Panc1 (cell line): Measurements from ENCODE around the gene USP38. TPM values are rescaled to one million over a fixed set of nuclear protein-coding genes. Genes with fewer than 3 reads are reported as not detected.

ENCODE experiments used
- ATAC-seq: fragments of 200-7000 bp; cut with Tn5 transposase; 2 replicates; pipeline ENCODE4 v1.9.1; 2020; ENCODE audit warnings: mild to moderate bottlenecking, moderate library complexity
- BruUV-seq: library from RNA; stranded (reverse); fragments of 400-500 nt; replicated peaks from 2 replicates; lab custom pipeline; 2021; lab: Mats Ljungman, UMichigan
- CTCF ChIA-PET: fragments of 300-600 bp; sonication (Branson Sonifier 250); formaldehyde crosslinking; loops from one replicate; lab custom pipeline; 2022; ENCODE audit warnings: antibody characterized with exemption; lab: Charles Lee
- POLR2A ChIA-PET: fragments of 300-600 bp; sonication (Branson Sonifier 250); formaldehyde crosslinking; loops from one replicate; lab custom pipeline; 2022; ENCODE audit warnings: antibody characterized with exemption; lab: Charles Lee
- DNase-seq: peaks from one replicate; pipeline ENCODE4 v3.0.0-alpha.2; 2010; ENCODE audit warnings: low read depth, low spot score
- H3K27ac ChIP-seq: 2 replicates; pipeline ENCODE4 v1.5.1; 2011; ENCODE audit warnings: mild to moderate bottlenecking, low read length, inconsistent platforms
- H3K27me3 ChIP-seq: fragments of 200-500 bp; sonication (Bioruptor generic); 2 replicates; pipeline ENCODE4 v1.6.0; 2014; ENCODE audit warnings: low read length, inconsistent platforms; ENCODE audit not compliant: control insufficient read depth, insufficient read depth
- H3K36me3 ChIP-seq: fragments of 200-500 bp; sonication (Bioruptor generic); 2 replicates; pipeline ENCODE4 v1.5.1; 2014; ENCODE audit warnings: inconsistent platforms, mild to moderate bottlenecking, low read length, moderate library complexity; ENCODE audit not compliant: control insufficient read depth, insufficient read depth
- H3K4me1 ChIP-seq: 2 replicates; pipeline ENCODE4 v1.5.1; 2011; ENCODE audit warnings: inconsistent platforms, mild to moderate bottlenecking, low read length, moderate library complexity; ENCODE audit not compliant: control insufficient read depth, insufficient read depth
- H3K4me3 ChIP-seq, 2 experiments: 2 replicates each; pipeline ENCODE4 v1.5.1; 2011 to 2012; ENCODE audit warnings: low read depth in 2 of 2, low read length in 2 of 2, mild to moderate bottlenecking in 2 of 2, inconsistent platforms in 1 of 2, moderate library complexity in 1 of 2
- H3K9me3 ChIP-seq: fragments of 200-500 bp; sonication (Bioruptor generic); 2 replicates; pipeline ENCODE4 v1.5.1; 2014; ENCODE audit warnings: low read depth, mild to moderate bottlenecking, inconsistent platforms, low read length, moderate library complexity; ENCODE audit not compliant: control insufficient read depth, insufficient read depth
- POLR2AphosphoS5 ChIP-seq: IDR thresholded peaks from 2 replicates; pipeline ENCODE4 v1.6.1; 2012; ENCODE audit warnings: mild to moderate bottlenecking, low read depth, low read length, moderate library complexity
- SIN3A ChIP-seq: IDR thresholded peaks from 2 replicates; pipeline ENCODE4 v1.6.1; 2012; ENCODE audit warnings: low read depth, mild to moderate bottlenecking, low read length, moderate library complexity, borderline replicate concordance; ENCODE audit not compliant: insufficient read depth
- TCF7L2 ChIP-seq: IDR thresholded peaks from 2 replicates; pipeline ENCODE4 v1.6.1; 2011; ENCODE audit warnings: mild to moderate bottlenecking, low read depth, low read length, inconsistent platforms
- in situ Hi-C: cut with HindIII; loops from 2 replicates; pipeline ENCODE4 v1.10.0; 2016; ENCODE audit warnings: low sequenced_read_pairs, low pct_unique_long_range_greater_than_20kb
- intact Hi-C: fragments of 100-400 bp; cut with micrococcal nuclease; formaldehyde crosslinking; loops from one replicate; pipeline ENCODE4 v1.10.0; 2022; ENCODE audit not compliant: unreplicated experiment
- total RNA-seq: library from RNA; stranded (reverse); gene quantifications from one replicate; pipeline ENCODE4 v1.2.1, GENCODE V29; 2021; ENCODE audit not compliant: unreplicated experiment
- TF ChIP-seq, protein P1 (sequence below): fragments of 450-650 bp; IDR thresholded peaks from 2 replicates; pipeline ENCODE4 v1.5.1; 2017; ENCODE audit warnings: mild to moderate bottlenecking
- TF ChIP-seq, protein P2 (sequence below), 2 experiments: IDR thresholded peaks; 2 replicates each; pipeline ENCODE4 v1.6.1; 2011 to 2012; ENCODE audit warnings: low read depth in 2 of 2, control low read depth in 1 of 2, low read length in 1 of 2, mild to moderate bottlenecking in 1 of 2, moderate library complexity in 1 of 2; ENCODE audit not compliant: insufficient read depth in 1 of 2

USP38 gene
- total RNA-seq, 1 experiment from 2014 or later, result 11.7 TPM

DNA sequence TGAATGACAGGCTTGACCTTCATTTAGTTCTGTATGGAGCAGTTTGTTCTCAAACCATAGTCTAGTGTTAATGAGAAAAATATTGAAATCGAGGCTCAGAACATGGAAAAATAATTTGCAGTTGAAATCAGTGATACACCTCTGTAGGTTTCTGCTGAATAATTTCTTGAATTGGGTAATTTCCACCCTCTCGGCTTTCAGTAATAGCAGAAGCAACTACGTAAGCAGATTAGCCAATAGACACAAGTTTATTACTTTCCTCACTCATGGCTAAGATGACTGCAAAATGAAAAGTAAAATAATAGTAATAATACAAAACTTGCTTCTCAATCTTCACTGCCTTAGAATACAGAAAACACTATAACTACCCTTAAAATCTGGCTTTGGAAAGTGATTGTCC, 46.0 kb downstream of the USP38 start:
- CTCF ChIA-PET, result no interaction called here
- H3K9me3 ChIP-seq, result no peaks in the 10 kb centered on the region
- no peak for ATAC-seq
- BruUV-seq, result no TSS peak
- intact Hi-C loops (no loop called here), in situ Hi-C loops (no loop called here)
- TF ChIP-seq, protein P1, sequence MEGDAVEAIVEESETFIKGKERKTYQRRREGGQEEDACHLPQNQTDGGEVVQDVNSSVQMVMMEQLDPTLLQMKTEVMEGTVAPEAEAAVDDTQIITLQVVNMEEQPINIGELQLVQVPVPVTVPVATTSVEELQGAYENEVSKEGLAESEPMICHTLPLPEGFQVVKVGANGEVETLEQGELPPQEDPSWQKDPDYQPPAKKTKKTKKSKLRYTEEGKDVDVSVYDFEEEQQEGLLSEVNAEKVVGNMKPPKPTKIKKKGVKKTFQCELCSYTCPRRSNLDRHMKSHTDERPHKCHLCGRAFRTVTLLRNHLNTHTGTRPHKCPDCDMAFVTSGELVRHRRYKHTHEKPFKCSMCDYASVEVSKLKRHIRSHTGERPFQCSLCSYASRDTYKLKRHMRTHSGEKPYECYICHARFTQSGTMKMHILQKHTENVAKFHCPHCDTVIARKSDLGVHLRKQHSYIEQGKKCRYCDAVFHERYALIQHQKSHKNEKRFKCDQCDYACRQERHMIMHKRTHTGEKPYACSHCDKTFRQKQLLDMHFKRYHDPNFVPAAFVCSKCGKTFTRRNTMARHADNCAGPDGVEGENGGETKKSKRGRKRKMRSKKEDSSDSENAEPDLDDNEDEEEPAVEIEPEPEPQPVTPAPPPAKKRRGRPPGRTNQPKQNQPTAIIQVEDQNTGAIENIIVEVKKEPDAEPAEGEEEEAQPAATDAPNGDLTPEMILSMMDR, result no peak
- no peak for TF ChIP-seq POLR2AphosphoS5
- TF ChIP-seq, protein P2, sequence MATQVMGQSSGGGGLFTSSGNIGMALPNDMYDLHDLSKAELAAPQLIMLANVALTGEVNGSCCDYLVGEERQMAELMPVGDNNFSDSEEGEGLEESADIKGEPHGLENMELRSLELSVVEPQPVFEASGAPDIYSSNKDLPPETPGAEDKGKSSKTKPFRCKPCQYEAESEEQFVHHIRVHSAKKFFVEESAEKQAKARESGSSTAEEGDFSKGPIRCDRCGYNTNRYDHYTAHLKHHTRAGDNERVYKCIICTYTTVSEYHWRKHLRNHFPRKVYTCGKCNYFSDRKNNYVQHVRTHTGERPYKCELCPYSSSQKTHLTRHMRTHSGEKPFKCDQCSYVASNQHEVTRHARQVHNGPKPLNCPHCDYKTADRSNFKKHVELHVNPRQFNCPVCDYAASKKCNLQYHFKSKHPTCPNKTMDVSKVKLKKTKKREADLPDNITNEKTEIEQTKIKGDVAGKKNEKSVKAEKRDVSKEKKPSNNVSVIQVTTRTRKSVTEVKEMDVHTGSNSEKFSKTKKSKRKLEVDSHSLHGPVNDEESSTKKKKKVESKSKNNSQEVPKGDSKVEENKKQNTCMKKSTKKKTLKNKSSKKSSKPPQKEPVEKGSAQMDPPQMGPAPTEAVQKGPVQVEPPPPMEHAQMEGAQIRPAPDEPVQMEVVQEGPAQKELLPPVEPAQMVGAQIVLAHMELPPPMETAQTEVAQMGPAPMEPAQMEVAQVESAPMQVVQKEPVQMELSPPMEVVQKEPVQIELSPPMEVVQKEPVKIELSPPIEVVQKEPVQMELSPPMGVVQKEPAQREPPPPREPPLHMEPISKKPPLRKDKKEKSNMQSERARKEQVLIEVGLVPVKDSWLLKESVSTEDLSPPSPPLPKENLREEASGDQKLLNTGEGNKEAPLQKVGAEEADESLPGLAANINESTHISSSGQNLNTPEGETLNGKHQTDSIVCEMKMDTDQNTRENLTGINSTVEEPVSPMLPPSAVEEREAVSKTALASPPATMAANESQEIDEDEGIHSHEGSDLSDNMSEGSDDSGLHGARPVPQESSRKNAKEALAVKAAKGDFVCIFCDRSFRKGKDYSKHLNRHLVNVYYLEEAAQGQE (IDR thresholded peaks at IDR 0.05; ENCODE audit: insufficient read depth in 1 of 2, low read depth in 2 of 2, low read length in 1 of 2), result no peak
- TF ChIP-seq SIN3A, result no peak
- TF ChIP-seq TCF7L2, result no peak
- no peak overlapping the region for H3K4me3 ChIP-seq
- DNase-seq, result no peak
- H3K36me3 ChIP-seq, result no peaks in the 10 kb centered on the region
- H3K27ac ChIP-seq, result no peak overlapping the region
- H3K27me3 ChIP-seq, result no peaks in the 10 kb centered on the region
- no peaks in the 10 kb centered on the region for H3K4me1 ChIP-seq
- POLR2A ChIA-PET, result no interaction called here

DNA sequence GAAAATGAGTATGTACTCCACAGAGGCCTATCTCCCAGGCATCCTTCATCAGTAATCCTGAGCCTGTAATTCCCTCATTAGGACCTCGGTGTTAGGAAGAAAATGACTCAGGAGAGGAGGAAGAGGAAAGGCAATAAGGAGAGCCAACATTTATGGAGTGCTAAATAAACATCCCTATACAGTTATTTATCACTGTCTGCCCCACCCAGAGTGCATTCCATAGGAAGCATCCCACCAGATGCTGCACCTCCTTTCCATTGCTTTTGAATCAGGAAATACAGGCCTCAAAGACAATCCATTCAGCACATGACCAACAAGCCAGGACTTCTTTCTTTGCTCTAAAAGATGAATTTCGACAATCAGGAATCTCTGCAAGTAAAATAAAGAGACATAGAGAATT, 47.6 kb downstream of the USP38 start:
- intact Hi-C loops, result no loop called here
- CTCF ChIA-PET, result no interaction called here
- no peak for ATAC-seq
- no peaks in the 10 kb centered on the region for H3K27me3 ChIP-seq
- in situ Hi-C loops, result no loop called here
- H3K4me1 ChIP-seq, result no peaks in the 10 kb centered on the region
- H3K27ac ChIP-seq, result no peak overlapping the region
- POLR2A ChIA-PET, result no interaction called here
- no peaks in the 10 kb centered on the region for H3K36me3 ChIP-seq
- H3K9me3 ChIP-seq, result no peaks in the 10 kb centered on the region
- DNase-seq, result no peak
- BruUV-seq, result no TSS peak
- H3K4me3 ChIP-seq, result no peak overlapping the region
- TF ChIP-seq, protein P2 (IDR thresholded peaks at IDR 0.05; ENCODE audit: insufficient read depth in 1 of 2, low read depth in 2 of 2, low read length in 1 of 2), result no peak
- no peak for TF ChIP-seq POLR2AphosphoS5
- TF ChIP-seq, protein P1, result no peak
- no peak for TF ChIP-seq SIN3A
- no peak for TF ChIP-seq TCF7L2
